K562 (cell line): ENCODE data around the gene DHX58. TPM values are rescaled to one million over a fixed set of nuclear protein-coding genes. Genes with fewer than 3 reads are reported as not detected.
A peak's percentile ranks its signal among the peaks of the same experiment; 100 is the strongest.

Experiments
- ATAC-seq: fragments of 200-7000 bp; cut with Tn5 transposase; 3 replicates; pipeline ENCODE4 v1.9.1; 2020; ENCODE audit warnings: moderate library complexity
- BruUV-seq: library from RNA; stranded (reverse); fragments of 400-500 nt; replicated peaks from 2 replicates; lab custom pipeline; 2021; lab: Mats Ljungman, UMichigan
- CTCF ChIA-PET: fragments of 300-600 bp; formaldehyde crosslinking; extraction: SDS; loops from one replicate; lab custom pipeline; 2021; ENCODE audit warnings: low intra/inter-chr PET ratio; lab: Yijun Ruan, JAX
- POLR2A ChIA-PET: fragments of 300-600, 350-650 bp; sonication (Branson Sonifier 250); formaldehyde crosslinking; extraction: SDS; loops from one replicate; lab custom pipeline; 2021; ENCODE audit warnings: antibody characterized with exemption, inconsistent platforms; lab: Yijun Ruan, JAX
- DNase-seq, 4 experiments: peaks; one replicate each; pipeline versions ENCODE4 v3.0.0 to v3.0.0-alpha.2; 2011 to 2018; ENCODE audit warnings: low spot score in 3 of 4, mixed read lengths in 3 of 4; ENCODE audit errors: extremely low read depth in 1 of 4
- FAIRE-seq: peaks from 2 replicates; lab custom pipeline; 2011; peaks lifted over from hg19 to GRCh38; lab: Jason Lieb, UNC
- H2AFZ ChIP-seq: 2 replicates; pipeline ENCODE4 v1.6.0; 2011; ENCODE audit warnings: low read depth, low read length, control low read depth, inconsistent platforms
- H3K27ac ChIP-seq: fragments of 200-600 bp; 3 replicates; pipeline ENCODE4 v1.8.0; 2011; ENCODE audit warnings: low read depth, mild to moderate bottlenecking, control low read depth, inconsistent platforms, low read length, moderate library complexity, mixed read lengths; ENCODE audit errors: extremely low read depth
- H3K27me3 ChIP-seq, 2 experiments: fragments of 300-600 bp in 1 of 2; 2 replicates in 1 of 2; 3 replicates in 1 of 2; pipeline versions ENCODE4 v1.6.0 to v1.8.0; 2011; ENCODE audit warnings: inconsistent platforms in 2 of 2, low read length in 2 of 2, mild to moderate bottlenecking in 1 of 2, mixed read lengths in 1 of 2, moderate library complexity in 1 of 2; ENCODE audit not compliant: control insufficient read depth in 2 of 2, insufficient read depth in 2 of 2
- H3K36me3 ChIP-seq: fragments of 300-600 bp; 3 replicates; pipeline ENCODE4 v1.8.0; 2011; ENCODE audit warnings: mild to moderate bottlenecking, low read length, inconsistent platforms; ENCODE audit not compliant: control insufficient read depth, insufficient read depth
- H3K4me1 ChIP-seq, 2 experiments: fragments of 200-600 bp in 1 of 2; replicated peaks in 1 of 2; 2 replicates in 1 of 2; 3 replicates in 1 of 2; pipeline versions ENCODE4 v1.5.1 to v1.8.0; 2011; ENCODE audit warnings: inconsistent platforms in 2 of 2, low read length in 2 of 2, mild to moderate bottlenecking in 1 of 2, mixed read lengths in 1 of 2, moderate library complexity in 1 of 2; ENCODE audit not compliant: control insufficient read depth in 2 of 2, insufficient read depth in 2 of 2
- H3K4me2 ChIP-seq: 2 replicates; pipeline ENCODE4 v1.6.1; 2011; ENCODE audit warnings: low read length, control low read depth, inconsistent platforms, mixed read lengths; ENCODE audit not compliant: insufficient read depth
- H3K4me3 ChIP-seq: fragments of 200-600 bp; sonication (generic), shearing (Covaris generic); 2 replicates; pipeline ENCODE4 v1.5.1; 2016; ENCODE audit warnings: control low read depth, inconsistent platforms
- H3K79me2 ChIP-seq: fragments of 200-600 bp; 3 replicates; pipeline ENCODE4 v1.8.0; 2011; ENCODE audit warnings: low read length, inconsistent platforms; ENCODE audit not compliant: control insufficient read depth, insufficient read depth
- H3K9ac ChIP-seq, 2 experiments: 2 replicates each; pipeline versions ENCODE4 v1.6.0 to v1.6.1; 2011; ENCODE audit warnings: low read depth in 2 of 2, low read length in 2 of 2, control low read depth in 1 of 2, inconsistent platforms in 1 of 2, mild to moderate bottlenecking in 1 of 2, mixed read lengths in 1 of 2; ENCODE audit not compliant: insufficient read depth in 1 of 2
- H3K9me1 ChIP-seq: one replicate; pipeline ENCODE4 v1.6.0; 2011; ENCODE audit warnings: inconsistent platforms, mild to moderate bottlenecking, low read length, moderate library complexity; ENCODE audit not compliant: control insufficient read depth, insufficient read depth
- H3K9me3 ChIP-seq: replicated peaks from 2 replicates; pipeline ENCODE4 v1.5.1; 2011; ENCODE audit warnings: low read depth, low read length, inconsistent platforms; ENCODE audit not compliant: control insufficient read depth, insufficient read depth
- H4K20me1 ChIP-seq: replicated peaks from 2 replicates; pipeline ENCODE4 v1.6.1; 2011; ENCODE audit warnings: low read length, inconsistent platforms, mixed read lengths; ENCODE audit not compliant: control insufficient read depth, insufficient read depth
- ARHGAP35 ChIP-seq: fragments of 450-650 bp; IDR thresholded peaks from 2 replicates; pipeline ENCODE4 v1.6.1; 2018; ENCODE audit not compliant: partially characterized antibody
- BMI1 ChIP-seq: fragments of 150-350 bp; IDR thresholded peaks from 2 replicates; pipeline ENCODE4 v1.6.1; 2014; ENCODE audit warnings: low read length
- HDAC1 ChIP-seq, 2 experiments: fragments of 450-650 bp; IDR thresholded peaks; 2 replicates each; pipeline ENCODE4 v1.6.1; 2016 to 2017; ENCODE audit warnings: inconsistent platforms in 1 of 2, mild to moderate bottlenecking in 1 of 2, moderate library complexity in 1 of 2
- KDM1A ChIP-seq, 2 experiments: fragments of 450-650 bp; IDR thresholded peaks; 2 replicates each; pipeline ENCODE4 v1.6.1; 2016; ENCODE audit warnings: mild to moderate bottlenecking in 2 of 2
- LARP7 ChIP-seq: fragments of 450-650 bp; IDR thresholded peaks from 2 replicates; pipeline ENCODE4 v1.6.1; 2016
- POLR2B ChIP-seq: fragments of 450-650 bp; IDR thresholded peaks from 2 replicates; pipeline ENCODE4 v1.6.1; 2018; ENCODE audit warnings: low read depth; ENCODE audit not compliant: partially characterized antibody
- SUPT5H ChIP-seq: fragments of 450-650 bp; IDR thresholded peaks from 2 replicates; pipeline ENCODE4 v1.6.1; 2016
- TRIM24 ChIP-seq, 2 experiments: fragments of 450-650 bp; IDR thresholded peaks; 2 replicates each; pipeline ENCODE4 v1.6.1; 2016
- ZNF124 ChIP-seq: sonication (generic); formaldehyde crosslinking; IDR thresholded peaks from 2 replicates; pipeline ENCODE4 v1.8.1; 2022; ENCODE audit warnings: missing genetic modification reagents
- ZNF444 ChIP-seq: fragments of 250-450 bp; sonication (Bioruptor Pico); IDR thresholded peaks from 2 replicates; pipeline ENCODE4 v1.4.0; 2020; ENCODE audit warnings: mild to moderate bottlenecking, moderate library complexity
- WGBS: fragments of 100-300 bp; shearing (Covaris generic); methylation state at CpG from one replicate; pipeline ENCODE4 v1.1.6; 2016; ENCODE audit warnings: low coverage, mixed read lengths; ENCODE audit not compliant: insufficient coverage; ENCODE audit errors: missing lambda C conversion rate; 5-methylcytosine and 5-hydroxymethylcytosine counted together
- in situ Hi-C: fragments of 300-500 bp; cut with MboI; formaldehyde crosslinking; loops from 4 replicates; pipeline ENCODE4 v1.15.0; 2018; ENCODE audit warnings: inconsistent platforms, mixed read lengths
- intact Hi-C: fragments of 100-400 bp; cut with micrococcal nuclease; formaldehyde crosslinking; loops from 2 replicates; pipeline ENCODE4 v1.14.2; 2022
- polyA plus RNA-seq, 8 experiments: library from polyadenylated mRNA; depleted of rRNA in 4 of 8; stranded (reverse) in 5 of 8; unstranded in 3 of 8; fragments of >200 nt; fragmentation: Nextera tagmentation in 2 of 8; fragmentation: Illumina TruSeq in 1 of 8; extraction: Ambion mirVana in 2 of 8; extraction: Trizol in 1 of 8; gene quantifications; 2 replicates each; pipeline versions ENCODE4 v1.2.1 to v1.2.3, GENCODE V29; 2011 to 2014; ENCODE audit warnings: inconsistent platforms in 1 of 8, missing spikeins in 1 of 8
- total RNA-seq, 7 experiments: library from RNA; depleted of rRNA in 6 of 7; stranded (reverse); fragments of >200 nt in 6 of 7; fragmentation: Illumina TruSeq in 2 of 7; extraction: Trizol in 2 of 7; gene quantifications; 2 replicates each; pipeline versions ENCODE4 v1.2.1 to v1.2.3, GENCODE V29; 2011 to 2021; ENCODE audit warnings: low replicate concordance in 1 of 7
- TF ChIP-seq, protein P1 (sequence below), 2 experiments: fragments of 450-650 bp in 1 of 2; IDR thresholded peaks; 2 replicates each; pipeline ENCODE4 v1.6.1; 2011 to 2017; ENCODE audit warnings: low read depth in 2 of 2, antibody characterized with exemption in 1 of 2, borderline replicate concordance in 1 of 2, low read length in 1 of 2, mild to moderate bottlenecking in 1 of 2, mixed read lengths in 1 of 2; ENCODE audit not compliant: control insufficient read depth in 1 of 2
- TF ChIP-seq, protein P2 (sequence below): sonication (generic); formaldehyde crosslinking; IDR thresholded peaks from 2 replicates; pipeline ENCODE4 v1.8.0; 2022; ENCODE audit warnings: mild to moderate bottlenecking, missing genetic modification reagents
- TF ChIP-seq, protein P3 (sequence below): IDR thresholded peaks from 3 replicates; pipeline ENCODE4 v1.6.1; 2011; ENCODE audit warnings: borderline replicate concordance, mild to moderate bottlenecking; ENCODE audit not compliant: insufficient read length, insufficient read depth

DHX58 gene
- total and polyA plus RNA-seq, 9 of the 15 experiments (the other 6 are each of a cell fraction or from before 2014, with no cell fraction given): 0.15 to 3.0 (median 1.4) TPM

DNA sequence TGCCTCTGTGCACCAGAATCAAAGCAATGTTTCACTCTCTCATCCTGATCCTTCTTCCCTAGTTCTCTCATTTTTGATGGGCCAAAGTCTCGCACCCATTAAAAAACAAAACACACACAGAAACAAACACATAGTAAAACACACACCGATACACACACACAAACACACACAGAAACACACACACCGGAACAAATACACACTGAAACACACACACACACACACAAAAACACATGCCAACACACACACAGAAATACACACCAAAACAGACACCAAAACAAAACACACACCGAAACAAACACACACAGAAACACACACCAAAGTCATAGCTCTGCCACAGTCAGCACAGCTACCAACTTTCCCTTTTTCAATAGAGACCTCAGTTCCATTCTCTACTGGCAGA is 18.7 kb upstream of the DHX58 start:
- Histone ChIP-seq H3K9ac (no peak overlapping the region), H3K36me3 (peaks cover 92% of the 10 kb centered on the region), H3K4me3 (no peak overlapping the region), H4K20me1 (peaks cover 3% of the 10 kb centered on the region; the same call in 1 of the 2 replicates), H2AFZ (no peak overlapping the region), H3K27ac (no peak overlapping the region), H3K4me1 (peaks cover 6 to 9% of the 10 kb centered on the region in 2 experiments; a peak in 3 of 5 replicates), H3K4me2 (no peak overlapping the region), H3K9me1 (peaks cover 9% of the 10 kb centered on the region), H3K27me3 (no peaks in the 10 kb centered on the region), H3K79me2 (peaks cover 56% of the 10 kb centered on the region), H3K9me3 (no peaks in the 10 kb centered on the region)
- DNase-seq (no peak), FAIRE-seq (peak; percentile 84), ATAC-seq (no peak)
- POLR2A ChIA-PET: interaction anchor here (0.5 to 1.7 kb wide), 2 partner anchors 10 to 59 kb away, joined by 3 to 7 read pairs; partner anchors contain the start of gene KAT2A
- no TSS peak for BruUV-seq
- in situ Hi-C loops: no loop called here
- intact Hi-C loops: no loop called here
- WGBS: 92% methylated on average over 4 of the region's 4 CpGs
- CTCF ChIA-PET: no interaction called here
- TF ChIP-seq KDM1A (IDR thresholded peaks at IDR 0.05) (no peak), POLR2B (peak; percentile 27), LARP7 (0 out of 2 replicates have a peak, but pooled peaks have one; percentile 34), BMI1 (no peak), ARHGAP35 (peak; percentile 49), ZNF444 (no peak), TRIM24 (IDR thresholded peaks at IDR 0.05) (0 out of 4 replicates have a peak, but pooled peaks of 1 of the 2 experiments have one; percentile 10), SUPT5H (peak; percentile 42; the same call in 1 of the 2 replicates), HDAC1 (IDR thresholded peaks at IDR 0.05) (0 out of 4 replicates have a peak, but pooled peaks of 1 of the 2 experiments have one; percentile 14), ZNF124 (no peak)
- TF ChIP-seq, protein P1, sequence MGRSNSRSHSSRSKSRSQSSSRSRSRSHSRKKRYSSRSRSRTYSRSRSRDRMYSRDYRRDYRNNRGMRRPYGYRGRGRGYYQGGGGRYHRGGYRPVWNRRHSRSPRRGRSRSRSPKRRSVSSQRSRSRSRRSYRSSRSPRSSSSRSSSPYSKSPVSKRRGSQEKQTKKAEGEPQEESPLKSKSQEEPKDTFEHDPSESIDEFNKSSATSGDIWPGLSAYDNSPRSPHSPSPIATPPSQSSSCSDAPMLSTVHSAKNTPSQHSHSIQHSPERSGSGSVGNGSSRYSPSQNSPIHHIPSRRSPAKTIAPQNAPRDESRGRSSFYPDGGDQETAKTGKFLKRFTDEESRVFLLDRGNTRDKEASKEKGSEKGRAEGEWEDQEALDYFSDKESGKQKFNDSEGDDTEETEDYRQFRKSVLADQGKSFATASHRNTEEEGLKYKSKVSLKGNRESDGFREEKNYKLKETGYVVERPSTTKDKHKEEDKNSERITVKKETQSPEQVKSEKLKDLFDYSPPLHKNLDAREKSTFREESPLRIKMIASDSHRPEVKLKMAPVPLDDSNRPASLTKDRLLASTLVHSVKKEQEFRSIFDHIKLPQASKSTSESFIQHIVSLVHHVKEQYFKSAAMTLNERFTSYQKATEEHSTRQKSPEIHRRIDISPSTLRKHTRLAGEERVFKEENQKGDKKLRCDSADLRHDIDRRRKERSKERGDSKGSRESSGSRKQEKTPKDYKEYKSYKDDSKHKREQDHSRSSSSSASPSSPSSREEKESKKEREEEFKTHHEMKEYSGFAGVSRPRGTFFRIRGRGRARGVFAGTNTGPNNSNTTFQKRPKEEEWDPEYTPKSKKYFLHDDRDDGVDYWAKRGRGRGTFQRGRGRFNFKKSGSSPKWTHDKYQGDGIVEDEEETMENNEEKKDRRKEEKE (IDR thresholded peaks at IDR 0.05; ENCODE audit: borderline replicate concordance in 1 of 2, control insufficient read depth in 1 of 2, low read depth in 2 of 2, low read length in 1 of 2): 0 out of 4 replicates have a peak, but pooled peaks of 1 of the 2 experiments have one; percentile 20
- TF ChIP-seq, protein P2, sequence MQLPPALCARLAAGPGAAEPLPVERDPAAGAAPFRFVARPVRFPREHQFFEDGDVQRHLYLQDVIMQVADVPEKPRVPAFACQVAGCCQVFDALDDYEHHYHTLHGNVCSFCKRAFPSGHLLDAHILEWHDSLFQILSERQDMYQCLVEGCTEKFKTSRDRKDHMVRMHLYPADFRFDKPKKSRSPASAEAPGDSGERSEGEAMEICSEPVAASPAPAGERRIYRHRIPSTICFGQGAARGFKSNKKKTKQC: no peak
- TF ChIP-seq, protein P3, sequence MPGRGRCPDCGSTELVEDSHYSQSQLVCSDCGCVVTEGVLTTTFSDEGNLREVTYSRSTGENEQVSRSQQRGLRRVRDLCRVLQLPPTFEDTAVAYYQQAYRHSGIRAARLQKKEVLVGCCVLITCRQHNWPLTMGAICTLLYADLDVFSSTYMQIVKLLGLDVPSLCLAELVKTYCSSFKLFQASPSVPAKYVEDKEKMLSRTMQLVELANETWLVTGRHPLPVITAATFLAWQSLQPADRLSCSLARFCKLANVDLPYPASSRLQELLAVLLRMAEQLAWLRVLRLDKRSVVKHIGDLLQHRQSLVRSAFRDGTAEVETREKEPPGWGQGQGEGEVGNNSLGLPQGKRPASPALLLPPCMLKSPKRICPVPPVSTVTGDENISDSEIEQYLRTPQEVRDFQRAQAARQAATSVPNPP: no peak
